Right lobe of liver (tissue), 4 donors: Measurements from ENCODE around the gene ARF1.

ENCODE experiments used
- CTCF ChIP-seq, 4 donors: fragments of 200-600 bp in 3 of 4; fragments of 450-650 bp in 1 of 4; IDR thresholded peaks; one replicate each; pipeline versions ENCODE4 v1.5.1 to v1.8.0; 2016 to 2022; ENCODE audit warnings: antibody characterized with exemption in 4 of 4, mild to moderate bottlenecking in 2 of 4
- POLR2A ChIP-seq: fragments of 450-650 bp; IDR thresholded peaks from one replicate; pipeline ENCODE4 v1.6.1; 2017; ENCODE audit warnings: antibody characterized with exemption, mild to moderate bottlenecking
- donor health status: DM: no; HTN: no; CAD: no.
- donor health status: DM: no; HTN: no; CAD: no.
- donor health status: DM: no; HTN: yes; CAD: no.

GRCh38 chr1:228108055-228108690, 25.7 kb downstream of the ARF1 start:
- TF ChIP-seq CTCF (IDR thresholded peaks at IDR 0.05) = no peak
- TF ChIP-seq POLR2A = no peak
